GM18519 (cell line): ENCODE data around the gene HAO1.
"Not testable (repeated sequence)": the region's sequence is repeated elsewhere in the genome, so short reads cannot be mapped to it uniquely, and the experiment has no call there.

Experiments used
- ATAC-seq: cut with Tn5 transposase; IDR thresholded peaks from one replicate; pipeline ENCODE4 v1.9.1; 2021; ENCODE audit warnings: mild to moderate bottlenecking, moderate library complexity; ENCODE audit not compliant: unreplicated experiment, low FRiP score

HAO1 gene

GRCh38 chr20:7940341-7940740, at the start of gene HAO1:
Gene HAO1, minus strand, starts transcription at chr20:7940458. Its CDS starts 36 bp downstream, at chr20:7940422.
- no peak for ATAC-seq

- no peak for ATAC-seq
Measured at GRCh38 chr20:7989379-7989778, 49.1 kb upstream of the HAO1 start.

- ATAC-seq = no peak
Measured at GRCh38 chr20:7985916-7986315, 45.7 kb upstream of the HAO1 start.

GRCh38 chr20:7984192-7984591, 43.9 kb upstream of the HAO1 start:
- ATAC-seq = no peak

- ATAC-seq = no peak
Measured at GRCh38 chr20:7981374-7981773, 41.1 kb upstream of the HAO1 start.

- ATAC-seq = peak; percentile 58
Measured at GRCh38 chr20:7980332-7981046, 40.2 kb upstream of the HAO1 start.

- no peak for ATAC-seq
Measured at GRCh38 chr20:7977709-7978108, 37.5 kb upstream of the HAO1 start.

GRCh38 chr20:7975851-7976414, 35.7 kb upstream of the HAO1 start:
- ATAC-seq = no peak

- no peak for ATAC-seq
Measured at GRCh38 chr20:7974785-7975435, 34.7 kb upstream of the HAO1 start.

GRCh38 chr20:7971536-7972280, 31.4 kb upstream of the HAO1 start:
- no peak for ATAC-seq

GRCh38 chr20:7967199-7967844, 27.1 kb upstream of the HAO1 start:
- no peak for ATAC-seq

- no peak for ATAC-seq
Measured at GRCh38 chr20:7966176-7966575, 25.9 kb upstream of the HAO1 start.

GRCh38 chr20:7959484-7959883, 19.2 kb upstream of the HAO1 start:
- ATAC-seq = no peak

- not testable (repeated sequence) for ATAC-seq
Measured at GRCh38 chr20:7956561-7956960, 16.3 kb upstream of the HAO1 start.

- ATAC-seq = no peak
Measured at GRCh38 chr20:7950387-7950786, 10.1 kb upstream of the HAO1 start.

- no peak for ATAC-seq
Measured at GRCh38 chr20:7943891-7944290, 3.6 kb upstream of the HAO1 start.

GRCh38 chr20:7939663-7940062, 595 bp downstream of the HAO1 start:
- ATAC-seq = no peak

- no peak for ATAC-seq
Measured at GRCh38 chr20:7938058-7938457, 2.2 kb downstream of the HAO1 start.

- no peak for ATAC-seq
Measured at GRCh38 chr20:7937328-7937727, 2.9 kb downstream of the HAO1 start.

GRCh38 chr20:7935027-7935551, 5.2 kb downstream of the HAO1 start:
- ATAC-seq = peak; percentile 70
